Osteocyte (in vitro differentiated cells): Measurements from ENCODE around the gene KRTAP17-1. TPM values are rescaled to one million over a fixed set of nuclear protein-coding genes. Genes with fewer than 3 reads are reported as not detected.

Source experiments
- DNase-seq: peaks from one replicate; pipeline ENCODE4 v3.0.0; 2021; ENCODE audit warnings: mixed read lengths; ENCODE audit not compliant: unreplicated experiment; ENCODE audit errors: extremely low spot score
- H3K27ac Mint-ChIP-seq: one replicate; pipeline ENCODE4 v1.8.0; 2021; ENCODE audit warnings: mild to moderate bottlenecking, mixed read lengths; ENCODE audit not compliant: unreplicated experiment
- H3K27me3 Mint-ChIP-seq: one replicate; pipeline ENCODE4 v1.8.0; 2021; ENCODE audit warnings: mixed read lengths; ENCODE audit not compliant: unreplicated experiment
- H3K36me3 Mint-ChIP-seq: one replicate; pipeline ENCODE4 v1.8.0; 2021; ENCODE audit warnings: mixed read lengths; ENCODE audit not compliant: unreplicated experiment
- H3K4me1 Mint-ChIP-seq: one replicate; pipeline ENCODE4 v1.8.0; 2021; ENCODE audit warnings: mixed read lengths; ENCODE audit not compliant: unreplicated experiment
- H3K4me3 Mint-ChIP-seq: one replicate; pipeline ENCODE4 v1.8.0; 2021; ENCODE audit warnings: mild to moderate bottlenecking, moderate library complexity, mixed read lengths; ENCODE audit not compliant: unreplicated experiment
- H3K9me3 Mint-ChIP-seq: one replicate; pipeline ENCODE4 v1.8.0; 2021; ENCODE audit warnings: mixed read lengths; ENCODE audit not compliant: unreplicated experiment
- total RNA-seq: library from RNA; stranded (reverse); gene quantifications from 2 replicates; pipeline ENCODE4 v1.2.1, GENCODE V29; 2021
- TF ChIP-seq, protein P1 (sequence below): fragments of 200-600 bp; sonication (generic); IDR thresholded peaks from 2 replicates; pipeline ENCODE4 v1.5.0; 2021; ENCODE audit warnings: antibody characterized with exemption, mild to moderate bottlenecking, moderate library complexity

Gene KRTAP17-1
- total RNA-seq, 1 donor from 2014 or later = not detected

DNA sequence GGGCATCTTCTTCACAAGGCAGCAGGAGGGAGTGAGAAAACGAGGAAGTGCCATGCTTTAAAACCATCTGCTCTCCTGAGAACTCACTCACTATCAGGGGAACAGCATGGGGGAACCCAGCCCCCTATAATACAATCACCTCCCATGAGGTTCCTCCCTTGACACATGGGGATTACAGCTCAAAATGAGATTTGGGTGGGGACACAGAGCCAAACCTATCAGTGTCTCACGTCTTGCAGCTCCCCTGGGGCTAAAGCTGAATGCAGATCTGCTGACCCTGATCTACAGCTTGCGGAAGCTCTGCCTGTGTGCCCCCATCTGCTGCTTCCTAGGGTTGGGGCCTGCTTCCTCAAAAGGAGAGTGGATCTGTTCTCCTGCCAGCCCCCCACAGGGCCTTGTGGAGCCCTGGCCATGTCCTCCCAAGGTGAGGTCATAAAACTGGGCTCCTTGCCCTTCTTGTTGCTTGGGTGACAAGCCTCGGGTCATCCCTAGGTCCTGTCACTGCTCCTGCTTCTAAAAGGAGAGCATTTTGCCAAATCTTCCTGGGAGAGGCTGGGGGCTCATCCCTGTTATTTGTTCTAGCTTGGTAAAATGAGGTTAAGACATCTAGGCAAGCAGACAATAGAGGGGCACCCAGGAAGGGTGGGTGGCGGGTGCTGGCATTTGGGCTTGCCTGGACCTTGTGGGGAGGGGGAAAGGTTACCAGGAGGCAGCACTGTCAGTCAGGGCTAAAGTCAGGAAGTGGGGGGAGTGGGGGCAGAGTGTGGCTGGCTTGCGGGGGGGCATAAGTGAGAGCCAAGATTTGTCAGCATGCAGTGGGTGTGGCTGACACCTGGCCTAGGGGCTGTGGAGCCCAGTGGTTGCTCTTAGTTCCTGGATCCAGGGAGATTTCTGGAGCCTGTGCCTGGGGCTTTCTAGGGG is 19.1 kb upstream of the KRTAP17-1 start:
- TF ChIP-seq, protein P1, sequence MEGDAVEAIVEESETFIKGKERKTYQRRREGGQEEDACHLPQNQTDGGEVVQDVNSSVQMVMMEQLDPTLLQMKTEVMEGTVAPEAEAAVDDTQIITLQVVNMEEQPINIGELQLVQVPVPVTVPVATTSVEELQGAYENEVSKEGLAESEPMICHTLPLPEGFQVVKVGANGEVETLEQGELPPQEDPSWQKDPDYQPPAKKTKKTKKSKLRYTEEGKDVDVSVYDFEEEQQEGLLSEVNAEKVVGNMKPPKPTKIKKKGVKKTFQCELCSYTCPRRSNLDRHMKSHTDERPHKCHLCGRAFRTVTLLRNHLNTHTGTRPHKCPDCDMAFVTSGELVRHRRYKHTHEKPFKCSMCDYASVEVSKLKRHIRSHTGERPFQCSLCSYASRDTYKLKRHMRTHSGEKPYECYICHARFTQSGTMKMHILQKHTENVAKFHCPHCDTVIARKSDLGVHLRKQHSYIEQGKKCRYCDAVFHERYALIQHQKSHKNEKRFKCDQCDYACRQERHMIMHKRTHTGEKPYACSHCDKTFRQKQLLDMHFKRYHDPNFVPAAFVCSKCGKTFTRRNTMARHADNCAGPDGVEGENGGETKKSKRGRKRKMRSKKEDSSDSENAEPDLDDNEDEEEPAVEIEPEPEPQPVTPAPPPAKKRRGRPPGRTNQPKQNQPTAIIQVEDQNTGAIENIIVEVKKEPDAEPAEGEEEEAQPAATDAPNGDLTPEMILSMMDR = no peak
- Mint-ChIP-seq H3K27me3 (peaks cover 3% of the 10 kb centered on the region), H3K27ac (no peak overlapping the region), H3K4me3 (no peak overlapping the region), H3K36me3 (no peaks in the 10 kb centered on the region), H3K4me1 (no peaks in the 10 kb centered on the region), H3K9me3 (no peaks in the 10 kb centered on the region)
- DNase-seq = no peak

DNA sequence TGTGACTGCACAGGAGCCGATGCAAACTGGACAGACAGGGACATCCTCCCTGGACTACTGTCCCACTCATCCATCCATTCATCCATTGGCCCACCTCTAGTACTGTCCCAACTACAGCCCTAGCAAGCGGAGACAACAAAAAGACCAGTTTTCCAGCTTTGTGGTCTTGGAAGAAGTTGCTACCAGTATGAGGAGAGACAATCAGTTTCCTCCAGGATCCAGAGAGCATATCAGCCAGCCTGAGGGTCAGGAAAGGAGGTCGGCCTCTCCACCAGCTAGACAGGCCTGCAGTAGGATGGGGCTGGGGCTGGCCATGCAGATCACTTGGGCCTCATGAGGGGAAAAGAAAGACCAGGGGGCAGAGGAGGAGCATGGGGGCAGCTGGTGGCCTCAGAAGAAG is 18.3 kb upstream of the KRTAP17-1 start:
- peaks cover 3% of the 10 kb centered on the region for H3K27me3 Mint-ChIP-seq
- no peaks in the 10 kb centered on the region for H3K9me3 Mint-ChIP-seq
- no peaks in the 10 kb centered on the region for H3K36me3 Mint-ChIP-seq
- TF ChIP-seq, protein P1 = no peak
- H3K4me3 Mint-ChIP-seq = no peak overlapping the region
- H3K27ac Mint-ChIP-seq = no peak overlapping the region
- no peaks in the 10 kb centered on the region for H3K4me1 Mint-ChIP-seq
- no peak for DNase-seq

DNA sequence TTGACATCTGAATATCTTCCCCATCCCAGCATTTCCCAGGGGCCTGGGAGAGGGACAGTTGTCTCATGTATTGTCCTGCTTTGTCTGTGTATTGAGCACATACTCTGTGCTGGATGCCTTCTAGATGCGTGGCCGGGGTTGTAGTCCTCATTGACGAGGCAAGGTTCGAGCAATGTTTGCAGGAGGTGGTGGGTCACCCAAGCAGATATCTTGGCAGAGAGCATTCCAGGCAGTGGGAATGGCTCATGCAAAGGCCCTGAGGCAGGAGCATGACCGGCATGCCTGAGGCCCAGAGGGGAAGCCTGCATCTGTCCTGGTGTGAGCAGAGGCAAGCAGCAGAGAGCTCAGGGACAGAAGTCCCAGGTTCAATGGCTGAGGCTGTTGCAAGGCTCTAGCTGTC is 17.6 kb upstream of the KRTAP17-1 start:
- H3K4me1 Mint-ChIP-seq = no peaks in the 10 kb centered on the region
- no peaks in the 10 kb centered on the region for H3K36me3 Mint-ChIP-seq
- no peak for DNase-seq
- H3K27ac Mint-ChIP-seq = no peak overlapping the region
- no peak overlapping the region for H3K4me3 Mint-ChIP-seq
- peaks cover 3% of the 10 kb centered on the region for H3K27me3 Mint-ChIP-seq
- H3K9me3 Mint-ChIP-seq = no peaks in the 10 kb centered on the region
- TF ChIP-seq, protein P1 = no peak

DNA sequence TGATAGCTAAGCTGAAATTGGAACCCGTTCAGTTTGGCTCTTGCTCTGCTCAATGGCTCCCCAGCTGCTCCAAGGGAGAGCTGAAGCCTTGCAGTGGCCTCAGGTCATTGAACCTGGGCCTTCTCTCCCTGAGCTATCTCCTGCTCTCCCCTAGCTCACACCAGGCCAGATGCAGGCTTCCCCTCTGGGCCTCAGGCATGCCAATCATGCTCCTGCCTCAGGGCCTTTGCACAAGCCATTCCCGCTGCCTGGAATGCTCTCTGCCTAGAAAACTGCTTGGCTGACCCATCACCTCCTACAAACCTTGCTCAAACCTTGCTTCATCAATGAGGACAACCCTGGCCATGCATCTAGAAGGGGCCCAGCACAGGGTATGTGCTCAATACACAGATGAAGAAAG is 16.7 kb upstream of the KRTAP17-1 start:
- Mint-ChIP-seq H3K27me3 (peaks cover 3% of the 10 kb centered on the region), H3K27ac (no peak overlapping the region), H3K4me1 (peaks cover 3% of the 10 kb centered on the region), H3K4me3 (no peak overlapping the region), H3K9me3 (no peaks in the 10 kb centered on the region), H3K36me3 (no peaks in the 10 kb centered on the region)
- no peak for DNase-seq
- TF ChIP-seq, protein P1 = no peak

DNA sequence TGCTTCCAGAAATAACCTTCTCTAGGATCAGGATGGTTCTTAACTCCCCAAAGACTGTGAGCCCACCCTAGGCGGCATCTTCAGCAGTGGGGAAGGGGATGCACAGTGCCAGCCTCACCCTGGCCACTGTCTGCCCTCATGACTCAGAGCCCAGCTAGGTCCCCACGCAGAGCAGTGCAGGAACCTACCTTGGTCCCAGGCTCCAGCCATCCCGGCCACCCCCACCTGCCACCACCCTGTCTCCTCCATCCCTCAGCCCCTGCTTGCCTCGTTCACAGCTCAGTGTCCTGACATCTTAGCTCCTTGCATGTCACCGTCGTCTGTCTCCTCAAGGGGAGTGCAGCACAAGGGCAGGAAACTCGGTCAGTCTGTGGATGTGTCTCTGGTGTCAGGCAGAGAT is 16.1 kb upstream of the KRTAP17-1 start:
- TF ChIP-seq, protein P1 = no peak
- Mint-ChIP-seq H3K4me3 (no peak overlapping the region), H3K27me3 (peaks cover 3% of the 10 kb centered on the region), H3K36me3 (no peaks in the 10 kb centered on the region), H3K9me3 (no peaks in the 10 kb centered on the region), H3K4me1 (peaks cover 3% of the 10 kb centered on the region), H3K27ac (no peak overlapping the region)
- no peak for DNase-seq
